ENCODE results near the gene RTP2.

Gene RTP2

GRCh38 chr3:187726564-187726963 lies 24.2 kb upstream of the RTP2 start:
- TF ChIP-seq CTCF (IDR thresholded peaks at IDR 0.05) = no peak

GRCh38 chr3:187725653-187726370 lies 23.5 kb upstream of the RTP2 start:
- TF ChIP-seq CTCF (IDR thresholded peaks at IDR 0.05) = no peak

GRCh38 chr3:187725224-187725623 lies 22.9 kb upstream of the RTP2 start:
- TF ChIP-seq CTCF (IDR thresholded peaks at IDR 0.05) = no peak

GRCh38 chr3:187722206-187722612 lies 19.9 kb upstream of the RTP2 start:
- TF ChIP-seq CTCF (IDR thresholded peaks at IDR 0.05) = no peak

GRCh38 chr3:187721055-187721454 lies 18.7 kb upstream of the RTP2 start:
- no peak for TF ChIP-seq CTCF (IDR thresholded peaks at IDR 0.05)

GRCh38 chr3:187720337-187720670 lies 17.9 kb upstream of the RTP2 start:
- no peak for TF ChIP-seq CTCF (IDR thresholded peaks at IDR 0.05)

GRCh38 chr3:187719628-187720336 lies 17.4 kb upstream of the RTP2 start:
- no peak for TF ChIP-seq CTCF (IDR thresholded peaks at IDR 0.05)

Measured in LNCAP (cell line).